22Rv1 (cell line): ENCODE results near the gene RABGAP1L.

Experiments
- H3K27ac ChIP-seq: fragments of 450-650 bp; 2 replicates; pipeline ENCODE4 v1.5.1; 2017
- ZFX ChIP-seq: fragments of 450-650 bp; IDR thresholded peaks from 2 replicates; pipeline ENCODE4 v1.6.1; 2017; ENCODE audit warnings: antibody characterized with exemption, borderline replicate concordance
- TF ChIP-seq, protein P1 (sequence below): fragments of 450-650 bp; IDR thresholded peaks from 2 replicates; pipeline ENCODE4 v1.5.1; 2017; ENCODE audit warnings: mild to moderate bottlenecking

Gene RABGAP1L

DNA sequence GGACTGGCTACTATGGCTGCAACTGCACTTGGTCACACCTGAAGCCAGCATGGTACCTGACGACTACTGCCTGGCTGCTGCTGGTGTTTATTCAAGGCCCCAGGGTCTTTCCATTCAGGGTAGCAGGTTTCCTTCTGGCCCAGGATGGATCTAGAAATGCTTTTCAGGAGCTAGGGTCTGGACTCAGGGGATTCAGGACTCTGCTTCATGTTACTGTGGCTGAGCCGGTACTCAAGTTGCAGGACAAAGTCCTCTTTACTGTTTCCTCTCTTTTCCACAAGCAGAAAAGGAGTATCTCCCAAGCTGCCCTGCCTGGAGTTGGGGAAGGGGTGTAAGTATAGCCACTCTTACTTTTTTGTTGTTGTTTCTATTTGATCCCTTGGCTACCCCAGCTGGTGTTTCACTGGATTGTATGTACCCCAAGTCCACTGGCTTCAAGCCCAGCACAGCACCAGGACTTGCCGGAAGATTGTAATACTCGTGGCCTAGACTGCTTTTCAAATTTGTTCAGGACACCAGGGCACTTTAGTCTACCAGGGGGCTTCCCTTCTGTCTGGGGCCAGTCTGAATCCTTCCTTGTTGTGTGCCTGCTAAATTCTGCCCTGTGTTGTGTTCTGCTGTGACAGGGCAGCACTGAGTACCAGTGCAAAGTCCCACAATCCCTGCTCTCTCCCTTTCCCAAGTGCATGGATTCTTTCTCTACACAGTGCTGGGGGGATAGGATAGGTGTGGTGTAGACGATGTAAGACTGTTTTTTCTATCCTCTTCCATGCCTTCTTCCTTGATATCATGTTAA is 536.9 kb downstream of the RABGAP1L start:
- TF ChIP-seq, protein P1, sequence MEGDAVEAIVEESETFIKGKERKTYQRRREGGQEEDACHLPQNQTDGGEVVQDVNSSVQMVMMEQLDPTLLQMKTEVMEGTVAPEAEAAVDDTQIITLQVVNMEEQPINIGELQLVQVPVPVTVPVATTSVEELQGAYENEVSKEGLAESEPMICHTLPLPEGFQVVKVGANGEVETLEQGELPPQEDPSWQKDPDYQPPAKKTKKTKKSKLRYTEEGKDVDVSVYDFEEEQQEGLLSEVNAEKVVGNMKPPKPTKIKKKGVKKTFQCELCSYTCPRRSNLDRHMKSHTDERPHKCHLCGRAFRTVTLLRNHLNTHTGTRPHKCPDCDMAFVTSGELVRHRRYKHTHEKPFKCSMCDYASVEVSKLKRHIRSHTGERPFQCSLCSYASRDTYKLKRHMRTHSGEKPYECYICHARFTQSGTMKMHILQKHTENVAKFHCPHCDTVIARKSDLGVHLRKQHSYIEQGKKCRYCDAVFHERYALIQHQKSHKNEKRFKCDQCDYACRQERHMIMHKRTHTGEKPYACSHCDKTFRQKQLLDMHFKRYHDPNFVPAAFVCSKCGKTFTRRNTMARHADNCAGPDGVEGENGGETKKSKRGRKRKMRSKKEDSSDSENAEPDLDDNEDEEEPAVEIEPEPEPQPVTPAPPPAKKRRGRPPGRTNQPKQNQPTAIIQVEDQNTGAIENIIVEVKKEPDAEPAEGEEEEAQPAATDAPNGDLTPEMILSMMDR = no peak
- no peak for TF ChIP-seq ZFX
- no peak overlapping the region for H3K27ac ChIP-seq

DNA sequence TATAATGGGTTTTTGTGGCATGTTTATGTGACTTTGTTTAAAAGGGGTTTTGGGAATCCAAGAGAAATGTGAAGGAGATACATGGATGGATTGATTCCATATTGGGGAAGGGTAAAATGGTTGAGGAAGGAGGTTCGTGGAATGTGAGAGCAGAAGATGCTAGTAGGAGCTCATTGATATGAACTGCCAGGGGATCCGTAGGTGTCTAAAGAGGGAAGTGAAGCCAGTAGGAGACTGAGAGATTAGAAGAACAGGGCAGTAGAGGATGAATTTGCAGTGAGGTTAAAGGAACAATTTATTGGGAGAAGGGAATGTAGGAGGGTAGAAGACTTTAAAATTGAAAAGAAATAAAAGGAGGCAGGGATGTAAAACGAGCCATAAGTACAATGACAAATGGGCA is 541.0 kb downstream of the RABGAP1L start:
- no peak overlapping the region for H3K27ac ChIP-seq
- TF ChIP-seq, protein P1 = no peak
- no peak for TF ChIP-seq ZFX

- TF ChIP-seq, protein P1 = no peak
- TF ChIP-seq ZFX = no peak
- no peak overlapping the region for H3K27ac ChIP-seq
Observed at GRCh38 chr1:174700775-174701174, 541.5 kb downstream of the RABGAP1L start.

DNA sequence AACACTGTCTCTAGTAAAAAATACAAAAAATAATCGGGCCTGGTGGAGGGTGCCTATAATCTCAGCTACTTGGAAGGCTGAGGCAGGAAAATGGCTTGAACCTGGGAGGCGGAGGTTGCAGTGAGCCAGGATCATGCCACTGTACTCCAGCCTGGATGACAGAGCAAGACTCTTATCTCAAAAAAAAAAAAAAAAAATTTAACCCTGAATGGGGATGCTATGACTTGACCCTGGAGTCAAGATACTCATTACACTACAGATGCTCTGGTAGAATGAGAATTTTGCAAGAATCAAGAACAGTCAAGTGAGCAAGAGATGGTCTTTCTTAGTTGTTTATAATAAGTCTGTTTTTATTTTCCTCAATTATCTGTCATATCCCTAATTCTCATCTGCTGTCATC is 542.2 kb downstream of the RABGAP1L start:
- TF ChIP-seq ZFX = no peak
- TF ChIP-seq, protein P1 = no peak
- no peak overlapping the region for H3K27ac ChIP-seq

GRCh38 chr1:174702011-174702410 is 542.7 kb downstream of the RABGAP1L start:
- H3K27ac ChIP-seq = no peak overlapping the region
- no peak for TF ChIP-seq ZFX
- TF ChIP-seq, protein P1 = no peak

- no peak for TF ChIP-seq ZFX
- TF ChIP-seq, protein P1 = no peak
- H3K27ac ChIP-seq = no peak overlapping the region
Observed at GRCh38 chr1:174703309-174703708, 544.0 kb downstream of the RABGAP1L start.

DNA sequence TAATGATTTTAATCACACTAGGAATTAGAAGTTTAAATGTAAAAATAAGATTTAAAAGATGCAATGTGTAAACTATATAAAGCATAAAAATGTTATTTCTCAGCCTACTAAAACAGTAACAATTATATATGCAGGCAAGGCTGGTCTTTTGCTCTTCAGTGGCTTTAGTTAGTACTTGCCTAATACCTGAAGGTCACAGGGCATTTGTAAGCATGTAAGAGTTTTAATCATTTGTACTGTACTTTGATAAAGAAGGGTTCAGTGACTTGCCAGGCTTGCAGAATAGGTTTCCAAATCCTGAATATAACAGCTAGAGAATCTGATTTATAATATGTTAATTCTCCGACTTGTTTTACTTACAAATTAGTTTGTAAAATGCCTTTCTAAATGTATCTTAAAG is 545.0 kb downstream of the RABGAP1L start:
- H3K27ac ChIP-seq = no peak overlapping the region
- no peak for TF ChIP-seq ZFX
- TF ChIP-seq, protein P1 = no peak
